PFSK-1 (cell line): ENCODE measurements around the gene AP2B1.

Source experiments
- REST ChIP-seq, 2 experiments: IDR thresholded peaks; 2 replicates each; pipeline versions ENCODE4 v1.6.1 to v1.8.0; 2011 to 2012; ENCODE audit warnings: low read depth in 2 of 2, low read length in 2 of 2, control low read depth in 1 of 2, inconsistent platforms in 1 of 2, mild to moderate bottlenecking in 1 of 2, moderate library complexity in 1 of 2; ENCODE audit not compliant: insufficient read depth in 1 of 2
- SIN3A ChIP-seq: IDR thresholded peaks from 2 replicates; pipeline ENCODE4 v1.6.1; 2012; ENCODE audit warnings: mild to moderate bottlenecking, low read length, moderate library complexity, borderline replicate concordance; ENCODE audit not compliant: insufficient read depth
- TAF1 ChIP-seq: IDR thresholded peaks from 2 replicates; pipeline ENCODE4 v1.6.1; 2012; ENCODE audit warnings: low read length, control low read depth, borderline replicate concordance; ENCODE audit not compliant: insufficient read depth

DNA sequence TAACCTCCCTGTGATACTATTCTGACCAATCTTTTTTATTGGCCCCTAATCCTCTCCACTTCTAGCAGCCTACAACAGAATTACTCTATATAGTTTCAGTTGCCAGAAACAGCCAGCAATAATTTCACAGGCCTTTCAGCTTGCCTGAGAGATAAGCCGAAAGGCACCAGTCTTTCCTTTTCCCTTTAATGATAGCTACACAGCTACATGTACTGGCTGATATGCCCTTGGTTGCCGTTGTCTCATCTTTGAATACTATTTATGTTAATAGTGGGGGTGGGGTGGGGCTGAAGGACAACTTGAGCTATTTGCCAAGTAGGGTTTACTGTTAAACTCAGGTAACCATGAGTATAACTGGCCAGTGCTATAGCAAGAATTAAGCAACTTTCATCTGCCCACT, 108.5 kb downstream of the AP2B1 start:
- no peak for TF ChIP-seq TAF1
- no peak for TF ChIP-seq REST (IDR thresholded peaks at IDR 0.05; ENCODE audit: insufficient read depth in 1 of 2, low read depth in 2 of 2, low read length in 2 of 2)
- no peak for TF ChIP-seq SIN3A
